HG03432 (cell line): ENCODE measurements around the gene GPER1.
"Not testable (repeated sequence)": the region's sequence is repeated elsewhere in the genome, so short reads cannot be mapped to it uniquely, and the experiment has no call there.

Experiments
- ATAC-seq: cut with Tn5 transposase; IDR thresholded peaks from one replicate; pipeline ENCODE4 v1.9.1; 2021; ENCODE audit warnings: mild to moderate bottlenecking, moderate library complexity; ENCODE audit not compliant: unreplicated experiment

Gene GPER1

DNA sequence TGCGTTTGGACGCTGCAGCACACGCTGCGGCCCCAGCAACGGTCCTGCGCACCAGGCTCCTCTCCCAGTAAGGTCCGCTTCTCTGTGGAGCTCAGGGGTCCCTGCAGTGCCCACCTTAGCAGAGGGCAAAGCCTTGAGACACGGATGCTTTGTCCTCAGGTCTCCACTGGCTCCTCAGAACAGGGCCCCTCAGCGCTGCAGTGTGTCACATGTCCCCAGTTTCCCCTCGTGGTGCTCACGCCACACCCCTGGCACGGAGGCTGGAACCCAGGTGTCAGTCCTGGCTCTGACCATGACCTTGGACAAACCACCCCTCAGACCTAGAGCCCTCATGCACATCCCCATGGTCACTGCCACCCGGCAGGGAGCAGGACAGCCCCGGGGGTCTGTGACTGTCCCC is 19.9 kb upstream of the GPER1 start:
- ATAC-seq = no peak

DNA sequence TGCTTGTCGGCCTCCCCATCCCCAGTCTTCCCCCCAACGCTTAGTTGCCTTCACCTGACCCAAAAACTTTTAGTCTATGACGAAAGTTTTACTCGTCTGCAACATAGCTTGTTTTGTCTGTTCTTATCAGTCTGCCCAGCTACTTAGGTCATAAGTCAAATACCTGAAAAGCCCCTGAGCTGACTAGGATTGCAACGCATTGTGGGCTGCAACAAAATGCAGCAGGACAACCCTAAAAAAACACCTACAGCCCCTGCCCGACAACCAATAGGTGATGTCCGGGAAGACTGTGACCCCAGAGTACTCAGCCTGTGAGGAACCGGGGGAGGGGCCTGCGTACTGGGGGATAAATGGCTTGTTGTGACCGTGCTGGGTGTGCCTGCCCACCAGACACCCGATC is 19.3 kb upstream of the GPER1 start:
- ATAC-seq = no peak

DNA sequence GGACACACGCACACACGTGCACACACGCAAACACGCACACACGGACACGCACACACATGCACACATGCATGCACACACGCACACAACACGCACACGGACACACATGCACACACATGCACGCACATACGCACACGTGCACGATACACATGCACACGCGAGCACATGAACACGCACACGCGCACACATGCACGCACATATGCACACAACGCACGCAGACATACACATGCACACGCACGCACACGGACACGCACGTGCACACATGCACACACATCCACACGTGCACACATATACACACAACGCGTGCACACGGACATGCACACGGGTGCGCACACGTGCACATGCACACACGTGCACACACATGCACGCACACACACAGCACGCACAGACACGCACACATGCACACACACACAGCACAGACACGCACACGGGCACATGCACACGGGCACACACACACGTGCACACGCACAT is 17.3 kb upstream of the GPER1 start:
- ATAC-seq = no peak

DNA sequence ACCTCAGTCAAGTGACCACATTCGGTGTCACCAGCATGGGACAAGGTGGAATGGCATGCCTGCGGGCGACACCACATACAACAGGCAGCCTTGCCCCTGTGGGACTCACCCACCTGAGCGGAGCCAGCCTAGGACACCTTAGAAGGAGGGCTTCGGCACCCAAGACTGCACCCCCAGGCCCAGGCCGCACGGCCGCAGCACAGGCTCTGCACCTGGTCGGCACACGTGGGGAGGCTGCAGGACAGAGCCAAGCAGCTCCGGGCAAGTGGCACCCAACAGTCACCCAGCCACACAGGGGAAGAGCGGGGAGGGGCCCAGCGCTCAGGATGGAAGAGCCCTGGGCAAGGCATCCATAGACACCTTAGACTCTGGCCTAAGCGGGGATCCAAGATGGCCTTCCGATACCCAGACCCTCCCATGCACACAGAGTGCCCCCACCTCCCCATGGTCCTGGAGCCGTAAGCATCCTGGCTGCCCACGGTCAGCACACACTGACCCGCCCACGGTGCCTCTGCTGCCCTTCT is 16.1 kb upstream of the GPER1 start:
- ATAC-seq = no peak

DNA sequence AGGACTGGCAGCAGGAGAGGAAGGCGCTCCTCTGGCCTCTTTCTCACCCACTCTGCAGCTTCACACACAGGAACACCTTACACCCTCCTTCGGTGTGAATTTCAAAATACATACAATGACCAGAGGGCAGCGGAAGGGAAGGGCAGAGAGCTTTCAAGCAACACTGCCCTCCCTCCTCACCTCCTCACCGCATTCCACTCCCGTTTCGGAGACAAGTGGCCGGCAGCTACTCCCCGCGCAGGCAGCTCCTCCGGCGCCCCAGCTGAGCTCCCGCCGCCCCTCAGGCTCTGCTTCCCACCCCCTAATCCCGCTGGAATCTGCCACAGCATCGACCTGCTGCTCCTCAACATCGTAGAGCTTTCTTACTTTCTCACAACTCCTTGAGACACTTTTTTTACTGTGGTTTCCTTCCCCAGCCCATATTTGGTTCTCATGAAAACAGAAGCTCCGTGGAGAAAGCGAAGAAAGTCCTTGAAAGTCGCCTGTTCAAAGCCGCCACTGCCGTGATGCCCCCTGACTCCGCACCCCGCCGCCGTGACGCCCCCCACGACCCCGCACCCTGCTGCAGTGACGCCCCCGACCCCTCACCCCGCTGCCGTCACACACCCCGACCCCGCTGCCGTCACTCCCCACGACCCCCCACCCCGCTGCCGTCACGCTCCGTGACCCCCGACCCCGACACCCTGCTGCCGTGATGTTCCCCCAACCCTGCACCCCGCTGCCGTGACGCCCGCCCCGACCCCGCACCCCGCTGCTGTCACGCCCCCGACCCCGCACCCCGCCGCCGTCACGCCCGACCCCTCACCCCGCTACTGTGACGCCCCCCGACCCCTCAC is 14.6 kb upstream of the GPER1 start:
- ATAC-seq = no peak

DNA sequence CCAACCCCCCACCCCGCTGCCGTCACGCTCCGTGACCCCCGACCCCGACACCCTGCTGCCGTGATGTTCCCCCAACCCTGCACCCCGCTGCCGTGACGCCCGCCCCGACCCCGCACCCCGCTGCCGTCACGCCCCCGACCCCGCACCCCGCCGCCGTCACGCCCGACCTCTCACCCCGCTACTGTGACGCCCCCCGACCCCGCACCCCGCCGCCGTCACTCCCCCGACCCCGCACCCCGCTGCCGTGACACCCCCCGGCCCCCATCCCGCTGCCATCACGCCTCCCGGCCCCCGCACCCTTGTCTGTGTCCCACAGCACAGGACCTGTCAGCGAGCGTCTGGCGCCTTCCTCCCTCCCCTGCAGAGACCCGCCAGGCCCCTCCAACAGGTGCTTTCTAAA is 13.9 kb upstream of the GPER1 start:
- not testable (repeated sequence) for ATAC-seq

DNA sequence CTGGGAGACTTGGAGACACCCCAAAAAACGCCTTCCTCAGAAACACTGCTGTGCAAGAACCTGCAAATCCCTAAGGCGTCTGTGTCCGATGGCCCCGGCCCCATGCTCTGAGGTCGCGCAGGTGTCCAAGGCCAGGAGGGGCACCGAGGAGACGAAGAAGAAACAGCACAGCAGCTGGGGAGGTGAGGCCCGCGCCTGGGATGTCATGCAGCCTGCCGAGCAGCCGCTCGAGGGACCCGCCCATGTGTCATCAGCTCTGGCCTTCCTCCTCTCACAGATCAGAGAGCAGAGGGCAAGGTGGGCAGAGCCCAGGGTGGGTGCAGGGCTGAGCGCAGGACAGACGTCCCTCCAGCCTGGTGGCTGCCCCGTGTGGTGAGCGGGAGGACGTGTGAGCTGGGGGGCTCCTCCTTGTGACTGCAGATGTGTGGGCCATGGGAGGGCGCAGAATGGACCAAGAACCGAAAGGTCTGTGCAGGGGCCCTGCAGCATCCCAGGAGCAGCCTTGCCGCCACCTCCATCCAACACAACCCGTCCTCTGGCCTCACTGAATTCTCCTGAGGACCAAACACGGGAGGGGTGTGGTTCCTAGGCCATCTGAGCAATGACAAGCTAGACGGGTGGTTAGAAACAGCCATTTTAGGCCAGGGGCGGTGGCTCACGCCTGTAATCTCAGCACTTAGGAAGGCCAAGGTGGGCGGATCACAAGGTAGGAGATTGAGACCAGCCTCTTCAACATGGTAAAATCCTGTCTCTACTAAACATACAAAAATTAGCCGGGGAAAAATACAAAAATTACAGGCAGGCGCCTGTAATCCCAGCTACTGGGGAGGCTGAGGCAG is 13.1 kb upstream of the GPER1 start:
- ATAC-seq = no peak

DNA sequence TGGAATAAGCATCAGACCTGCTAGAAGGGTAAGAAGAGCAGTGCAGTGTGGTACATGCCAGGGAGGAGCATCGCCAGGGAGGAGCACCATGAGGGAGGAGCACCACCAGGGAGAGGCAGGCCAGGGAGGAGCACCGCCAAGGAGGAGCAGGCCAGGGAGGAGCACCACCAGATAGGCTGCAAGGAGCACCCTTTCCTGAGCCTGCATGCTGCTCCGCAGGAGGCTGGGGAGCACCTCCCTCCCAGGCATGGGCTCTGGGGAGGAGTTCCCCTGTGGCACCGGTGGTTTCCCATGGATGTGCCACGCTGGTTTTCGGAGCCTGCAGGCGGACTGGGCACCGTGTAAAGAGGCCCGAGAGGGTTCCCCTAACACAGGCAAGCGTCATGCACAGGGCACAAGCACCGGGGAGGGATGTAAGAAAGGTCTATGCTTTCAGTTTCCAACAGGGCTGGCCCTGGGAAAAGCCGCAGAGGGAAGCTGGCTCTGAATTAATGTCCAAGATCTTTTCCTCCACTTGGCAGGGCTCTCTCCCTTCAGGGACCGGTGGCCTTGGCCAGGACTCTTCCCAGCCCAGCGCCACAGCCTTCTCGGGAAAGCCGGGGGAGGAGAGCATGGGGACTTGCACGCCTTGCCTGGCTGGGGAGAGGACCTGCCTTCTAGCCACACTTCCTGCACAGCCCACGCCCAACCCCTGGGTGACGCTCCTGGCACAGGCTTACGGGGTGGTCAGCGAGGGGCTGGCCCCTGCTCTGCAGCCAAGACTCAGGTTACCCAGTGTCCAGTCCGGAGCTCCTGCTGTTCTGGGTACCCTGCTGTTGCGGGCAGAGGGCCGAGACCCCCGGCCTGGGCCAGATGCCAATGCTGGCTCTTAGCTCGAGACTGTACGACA is 11.5 kb upstream of the GPER1 start:
- ATAC-seq = no peak

DNA sequence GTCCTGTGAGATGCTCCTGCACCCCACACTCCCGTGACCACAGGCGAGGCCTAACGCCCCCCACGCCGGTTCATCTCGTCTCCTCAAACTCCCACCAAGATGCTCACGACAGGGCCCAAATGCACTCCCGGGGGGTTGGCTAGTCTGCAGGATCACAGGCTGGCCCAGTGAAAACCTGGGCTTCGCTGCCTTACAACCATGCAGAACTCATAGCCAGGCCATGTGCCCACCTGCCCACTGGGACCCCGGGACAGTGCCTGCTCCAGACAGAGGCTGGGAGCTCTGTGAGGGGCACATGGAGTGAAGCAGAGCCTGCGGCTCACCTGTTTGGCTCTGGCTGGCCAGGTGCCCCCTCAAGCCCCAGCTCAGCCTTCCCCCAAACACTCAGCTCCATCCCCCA is 9.4 kb upstream of the GPER1 start:
- ATAC-seq = no peak

DNA sequence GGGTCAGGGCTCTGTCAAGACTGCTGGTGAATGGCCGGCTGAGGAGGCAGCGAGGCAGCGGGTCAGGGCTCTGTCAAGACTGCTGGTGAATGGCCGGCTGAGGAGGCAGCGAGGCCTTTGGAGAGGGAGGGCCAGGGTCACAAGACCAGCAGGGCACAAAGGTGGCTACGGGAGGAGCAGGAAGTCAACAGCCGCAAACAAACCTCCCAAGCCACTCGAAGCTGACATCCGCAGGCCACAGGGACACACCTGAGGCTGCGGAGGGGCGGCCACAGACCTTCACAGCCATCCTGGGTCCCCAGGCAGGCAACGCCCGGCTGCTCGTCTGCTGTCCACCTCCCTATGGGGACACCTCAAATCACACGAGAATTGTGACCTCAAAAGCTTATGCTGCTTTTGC is 8.9 kb upstream of the GPER1 start:
- no peak for ATAC-seq

DNA sequence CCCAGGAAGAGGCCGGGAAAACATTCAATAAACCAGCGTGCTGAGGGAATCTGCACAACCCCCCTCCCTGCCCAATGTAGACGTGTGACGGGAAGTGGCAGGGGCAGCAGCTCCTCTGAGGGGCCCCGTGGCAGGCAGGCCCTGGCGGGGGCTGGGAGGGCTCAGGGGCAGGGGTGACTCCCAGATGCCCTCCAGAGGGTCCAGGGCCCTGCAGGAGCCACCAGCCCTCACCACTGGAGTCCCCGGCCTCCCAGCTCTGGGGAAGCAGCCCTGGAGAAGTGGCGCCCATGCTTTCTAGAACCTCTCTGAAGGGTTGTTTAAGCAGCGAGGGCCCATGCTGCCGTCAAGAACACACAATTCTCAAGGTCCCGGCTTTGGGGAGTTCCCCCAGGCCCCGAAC is 8.4 kb upstream of the GPER1 start:
- no peak for ATAC-seq

DNA sequence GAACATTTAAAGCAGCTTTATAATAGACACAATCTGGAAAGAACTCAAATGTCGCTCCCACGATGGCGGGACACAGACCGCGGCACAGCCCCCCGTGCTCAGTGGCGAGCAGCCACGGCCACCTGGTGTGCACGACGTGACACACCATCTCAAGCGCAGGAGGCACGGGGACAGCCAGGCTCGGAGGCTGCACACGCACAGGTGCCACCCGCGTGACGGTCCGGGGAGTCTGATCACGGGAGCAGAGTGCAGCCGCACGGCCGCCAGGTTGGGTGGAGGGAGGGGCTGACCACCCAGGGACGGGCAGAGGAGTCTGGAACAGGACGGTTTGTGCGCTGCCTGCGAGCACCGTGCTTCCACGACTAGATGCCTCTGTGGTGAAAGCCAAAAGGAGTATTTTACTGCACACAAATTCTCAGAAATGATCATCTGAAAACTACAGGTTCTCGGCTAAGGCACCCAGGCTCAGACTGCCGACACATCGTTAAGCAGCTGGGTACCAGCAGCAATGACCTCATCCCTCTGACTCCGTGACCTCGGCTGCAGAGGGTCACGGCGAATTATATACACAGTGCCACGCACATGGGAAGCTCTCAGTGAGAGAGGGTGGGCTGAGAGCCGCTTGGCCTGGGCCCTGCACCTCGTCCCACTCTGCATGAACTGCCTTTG is 7.5 kb upstream of the GPER1 start:
- no peak for ATAC-seq

DNA sequence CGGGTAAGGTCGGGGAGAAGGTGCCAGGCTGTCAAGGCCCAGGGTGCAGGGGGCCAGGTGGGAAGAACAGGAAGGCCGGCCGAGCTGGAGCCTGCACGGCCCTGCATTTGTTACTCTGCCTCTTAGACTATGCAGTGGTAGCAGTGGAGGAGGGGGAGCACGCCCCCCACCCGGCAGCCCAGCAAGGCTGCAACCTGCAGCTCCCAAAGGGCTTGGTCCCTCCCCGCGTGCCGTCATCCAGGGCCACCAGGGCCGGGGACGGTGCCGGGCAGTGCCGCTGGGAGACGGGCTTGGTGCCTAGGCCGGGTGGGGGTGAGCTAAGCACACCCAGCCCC is 7.0 kb upstream of the GPER1 start:
- ATAC-seq = no peak

DNA sequence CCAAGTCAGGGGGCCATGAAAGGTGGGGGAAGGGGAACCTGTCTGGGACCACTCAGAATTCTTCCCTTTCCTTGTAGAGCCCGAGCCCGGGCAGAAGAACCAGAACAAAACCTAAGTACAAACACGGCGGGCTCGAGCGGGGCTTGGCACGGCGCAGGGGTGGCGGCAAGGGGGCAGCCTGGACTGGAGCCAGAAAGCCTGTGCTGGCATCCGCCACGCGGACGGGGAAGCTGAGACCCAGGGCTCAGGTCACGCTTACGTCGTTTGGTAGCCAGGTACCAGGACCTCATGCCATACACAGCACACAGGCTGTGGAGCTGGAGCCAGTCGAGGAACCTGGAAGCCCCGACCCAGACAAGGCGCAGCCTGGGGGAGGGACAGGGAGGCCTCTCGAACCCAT is 6.6 kb upstream of the GPER1 start:
- no peak for ATAC-seq

DNA sequence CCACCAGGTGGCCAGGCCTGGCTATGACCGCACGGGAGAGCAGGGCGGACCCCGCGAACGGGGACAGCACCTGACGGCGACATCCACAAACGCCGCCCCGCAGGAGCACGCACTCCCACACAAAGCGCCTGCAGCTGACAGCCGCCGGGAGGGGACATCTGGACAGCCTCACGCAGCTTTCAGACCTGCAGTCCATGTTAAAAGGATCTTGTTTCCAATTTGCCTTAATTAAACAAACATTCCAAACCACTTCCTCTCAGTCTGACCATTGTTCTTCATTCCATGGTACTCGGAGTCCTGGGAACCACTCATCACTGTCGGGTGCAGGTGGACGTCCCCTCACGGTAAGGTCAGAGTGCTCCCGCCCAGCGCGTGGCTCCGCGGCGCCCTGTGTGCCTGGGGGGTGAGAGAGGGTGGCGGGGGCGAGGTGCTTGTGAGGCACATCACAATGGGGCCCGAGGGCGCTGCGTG is 5.9 kb upstream of the GPER1 start:
- ATAC-seq = no peak

DNA sequence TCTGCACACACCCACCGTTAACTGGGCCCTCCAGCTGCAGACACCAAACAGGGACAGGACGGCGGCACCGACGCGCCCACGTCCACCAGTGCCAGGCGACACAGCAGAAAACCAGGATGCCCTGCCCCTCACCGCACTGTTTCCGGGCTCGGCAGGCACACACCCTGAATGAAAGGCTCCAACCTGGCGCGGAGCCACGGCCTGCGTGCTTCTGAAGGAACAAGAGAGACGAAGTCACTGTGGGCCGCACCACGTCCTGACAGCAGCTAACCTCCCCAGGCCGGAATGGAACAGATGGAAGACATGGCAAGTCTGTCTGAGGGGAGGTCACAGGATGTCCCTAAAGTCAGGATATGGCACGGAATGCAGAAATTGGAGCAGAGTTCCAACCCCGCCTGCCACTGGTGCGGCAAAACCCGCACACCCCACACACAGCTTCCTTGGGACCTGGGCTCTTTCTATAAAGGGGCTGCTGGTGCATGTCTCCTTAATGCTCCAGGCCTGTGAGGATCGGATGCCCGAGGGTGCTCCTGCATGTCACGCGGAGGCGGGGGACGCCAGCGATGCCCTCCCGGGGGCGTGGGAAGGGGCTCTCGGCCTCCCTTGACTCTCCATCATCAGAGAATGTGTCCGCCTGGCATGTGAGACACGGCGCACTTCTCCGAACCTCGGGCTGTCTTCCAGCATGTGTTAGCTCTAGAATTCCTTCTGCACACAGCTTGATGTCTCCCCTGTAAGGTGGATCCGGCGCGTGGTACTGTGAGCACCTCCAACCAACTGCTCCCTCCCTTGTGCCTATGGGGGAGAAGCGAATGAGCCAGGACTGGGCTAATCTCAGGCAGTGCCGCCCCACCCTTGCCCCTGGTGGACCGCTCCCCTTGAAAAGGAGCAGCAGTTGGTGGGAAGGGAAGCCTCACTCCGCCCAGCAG is 3.9 kb upstream of the GPER1 start:
- ATAC-seq = no peak

DNA sequence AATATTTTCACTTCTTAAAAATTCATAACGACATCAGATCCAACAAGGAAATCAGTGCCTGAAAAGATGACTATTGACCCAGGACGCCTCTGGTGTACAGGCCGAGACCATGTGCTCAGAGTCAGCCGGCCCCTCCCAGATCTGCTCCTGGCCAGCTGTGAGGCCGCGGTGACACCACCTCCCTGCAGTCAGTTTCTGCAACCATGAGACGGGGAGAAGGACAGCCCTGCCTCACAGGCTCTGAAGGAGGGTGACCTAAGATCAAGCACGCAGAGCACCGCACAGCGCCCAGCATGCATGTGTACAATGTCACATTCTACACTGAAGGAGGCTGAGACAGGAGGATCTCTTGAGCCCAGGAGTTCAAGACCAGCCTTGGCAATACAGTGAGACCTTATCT is 2.6 kb upstream of the GPER1 start:
- no peak for ATAC-seq

DNA sequence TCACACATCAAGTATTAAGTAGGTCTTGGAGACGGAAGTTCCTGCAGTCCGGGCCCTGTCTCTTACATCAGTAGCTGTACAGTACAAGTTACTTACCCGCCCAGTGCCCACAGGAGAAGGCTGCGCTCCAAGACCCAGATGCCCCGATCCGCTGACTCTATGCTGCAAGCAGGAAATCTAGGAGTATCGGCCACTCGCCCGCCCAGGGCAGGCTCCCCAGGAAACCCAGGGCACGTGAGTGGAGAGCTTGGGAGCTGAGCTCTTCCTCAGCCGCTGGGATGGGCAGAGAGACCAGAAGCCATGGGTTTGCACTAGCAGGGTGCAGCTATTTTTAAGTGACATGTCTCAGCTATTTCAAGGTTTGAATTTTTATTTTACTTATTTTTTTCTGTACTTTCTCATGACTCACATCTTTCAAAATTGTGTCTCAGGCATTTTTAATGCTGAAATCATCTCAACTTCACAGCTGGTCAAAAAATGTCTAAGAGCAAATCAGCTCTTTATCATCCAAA is 1.9 kb upstream of the GPER1 start:
- ATAC-seq = no peak
